Right atrium auricular region (tissue), 2 donors: ENCODE measurements around the gene GALNT10. TPM values are rescaled to one million over a fixed set of nuclear protein-coding genes. Genes with fewer than 3 reads are reported as not detected.
A peak's percentile ranks its signal among the peaks of the same experiment; 100 is the strongest.

Experiments
- DNase-seq: peaks from one replicate; pipeline ENCODE4 v3.0.0-alpha.2; 2019; ENCODE audit warnings: low spot score
- H3K27ac ChIP-seq, 2 donors: fragments of 200-600 bp; sonication (generic); 1 replicate in 1 of 2; 2 replicates in 1 of 2; pipeline ENCODE4 v1.5.1; 2016 to 2019
- H3K27me3 ChIP-seq, 2 donors: fragments of 200-600 bp; sonication (generic); one replicate each; pipeline versions ENCODE4 v1.5.1 to v1.6.0; 2017 to 2019
- H3K36me3 ChIP-seq: fragments of 200-600 bp; sonication (generic); one replicate; pipeline ENCODE4 v1.5.1; 2016
- H3K4me1 ChIP-seq, 2 donors: fragments of 200-600 bp; sonication (generic); one replicate each; pipeline versions ENCODE4 v1.5.1 to v1.6.0; 2017 to 2019
- H3K4me3 ChIP-seq, 2 donors: fragments of 200-600 bp; sonication (generic); 1 replicate in 1 of 2; 2 replicates in 1 of 2; pipeline ENCODE4 v1.5.1; 2017 to 2019; ENCODE audit warnings: mild to moderate bottlenecking in 1 of 2, moderate library complexity in 1 of 2
- H3K9me3 ChIP-seq, 2 donors: fragments of 200-600 bp; sonication (generic); one replicate each; pipeline ENCODE4 v1.5.1; 2019
- CTCF ChIP-seq, 2 donors: fragments of 200-600 bp; sonication (generic); IDR thresholded peaks; one replicate each; pipeline ENCODE4 v1.5.1; 2019; ENCODE audit warnings: antibody characterized with exemption in 2 of 2
- total RNA-seq, 2 donors: library from RNA; depleted of rRNA; stranded (reverse); fragments of >200 nt; gene quantifications; one replicate each; pipeline ENCODE4 v1.1.0, GENCODE V29; 2016

The GALNT10 gene
- total RNA-seq, 2 donors from 2014 or later = 13.2 to 18.4 TPM

GRCh38 chr5:154273028-154273617 is 82.6 kb downstream of the GALNT10 start:
- Histone ChIP-seq H3K27me3 (no peaks in the 10 kb centered on the region), H3K4me3 (no peak overlapping the region), H3K36me3 (no peaks in the 10 kb centered on the region), H3K27ac (peak overlapping the region in 1 of 2 donors; percentile 21), H3K4me1 (peaks cover 0 to 22% of the 10 kb centered on the region in 2 donors), H3K9me3 (no peaks in the 10 kb centered on the region)
- no peak for TF ChIP-seq CTCF (IDR thresholded peaks at IDR 0.05)
- DNase-seq = no peak

- no peak for DNase-seq
- TF ChIP-seq CTCF (IDR thresholded peaks at IDR 0.05) = no peak
- Histone ChIP-seq H3K4me1 (peaks cover 0 to 22% of the 10 kb centered on the region in 2 donors), H3K27me3 (no peaks in the 10 kb centered on the region), H3K36me3 (no peaks in the 10 kb centered on the region), H3K27ac (peak overlapping the region in 1 of 2 donors; percentile 21), H3K4me3 (no peak overlapping the region), H3K9me3 (no peaks in the 10 kb centered on the region)
Measured at GRCh38 chr5:154273963-154274827, 83.7 kb downstream of the GALNT10 start.

- DNase-seq = no peak
- Histone ChIP-seq H3K9me3 (no peaks in the 10 kb centered on the region), H3K36me3 (no peaks in the 10 kb centered on the region), H3K27ac (no peak overlapping the region), H3K4me3 (no peak overlapping the region), H3K27me3 (no peaks in the 10 kb centered on the region), H3K4me1 (peaks cover 0 to 22% of the 10 kb centered on the region in 2 donors)
- no peak for TF ChIP-seq CTCF (IDR thresholded peaks at IDR 0.05)
Measured at GRCh38 chr5:154274828-154275185, 84.3 kb downstream of the GALNT10 start.

GRCh38 chr5:154275566-154275965 is 85.0 kb downstream of the GALNT10 start:
- Histone ChIP-seq H3K9me3 (no peaks in the 10 kb centered on the region), H3K4me1 (peaks cover 0 to 22% of the 10 kb centered on the region in 2 donors), H3K27ac (no peak overlapping the region), H3K36me3 (no peaks in the 10 kb centered on the region), H3K27me3 (no peaks in the 10 kb centered on the region), H3K4me3 (no peak overlapping the region)
- DNase-seq = no peak
- TF ChIP-seq CTCF (IDR thresholded peaks at IDR 0.05) = no peak

- no peak for TF ChIP-seq CTCF (IDR thresholded peaks at IDR 0.05)
- peaks cover 0 to 22% of the 10 kb centered on the region in 2 donors for H3K4me1 ChIP-seq
- H3K27ac ChIP-seq = peak overlapping the region in 1 of 2 donors; percentile 39
- no peaks in the 10 kb centered on the region for H3K27me3 ChIP-seq
- no peaks in the 10 kb centered on the region for H3K9me3 ChIP-seq
- no peak overlapping the region for H3K4me3 ChIP-seq
- no peak for DNase-seq
- H3K36me3 ChIP-seq = no peaks in the 10 kb centered on the region
Measured at GRCh38 chr5:154276261-154276972, 85.9 kb downstream of the GALNT10 start.
